A549 (cell line): Measurements from ENCODE around the gene MME.

Source experiments
- CEBPB ChIP-seq, 2 experiments: fragments of >200 bp in 1 of 2; sonication (Bioruptor Twin) in 1 of 2; formaldehyde crosslinking in 1 of 2; IDR thresholded peaks; 2 replicates each; pipeline ENCODE4 v1.6.1; 2012 to 2016
- ESRRA ChIP-seq: fragments of 150-350 bp; IDR thresholded peaks from 2 replicates; pipeline ENCODE4 v1.6.1; 2014; ENCODE audit warnings: mild to moderate bottlenecking, low read length, borderline replicate concordance
- HOXA7 ChIP-seq: fragments of 250-450 bp; sonication (Bioruptor Pico); IDR thresholded peaks from 2 replicates; pipeline ENCODE4 v1.5.0; 2020; ENCODE audit warnings: mild to moderate bottlenecking, moderate library complexity
- RAD21 ChIP-seq, 2 experiments: fragments of >200 bp in 1 of 2; sonication (Bioruptor Twin) in 1 of 2; formaldehyde crosslinking in 1 of 2; IDR thresholded peaks in 1 of 2; conservative IDR thresholded peaks in 1 of 2; 2 replicates in 1 of 2; 3 replicates in 1 of 2; pipeline ENCODE4 v1.6.1; 2012 to 2018; ENCODE audit warnings: inconsistent platforms in 1 of 2
- RNF2 ChIP-seq: fragments of 200-600 bp; sonication (generic); IDR thresholded peaks from 2 replicates; pipeline ENCODE4 v1.6.1; 2016; ENCODE audit warnings: low read depth, mild to moderate bottlenecking, antibody characterized with exemption, moderate library complexity, borderline replicate concordance
- SREBF2 ChIP-seq: fragments of 450-650 bp; IDR thresholded peaks from 2 replicates; pipeline ENCODE4 v1.6.1; 2014; ENCODE audit warnings: mild to moderate bottlenecking, moderate library complexity
- TF ChIP-seq, protein P1 (sequence below): fragments of >200 bp; sonication (Bioruptor Twin); formaldehyde crosslinking; IDR thresholded peaks from 3 replicates; pipeline ENCODE4 v1.5.1; 2016

DNA sequence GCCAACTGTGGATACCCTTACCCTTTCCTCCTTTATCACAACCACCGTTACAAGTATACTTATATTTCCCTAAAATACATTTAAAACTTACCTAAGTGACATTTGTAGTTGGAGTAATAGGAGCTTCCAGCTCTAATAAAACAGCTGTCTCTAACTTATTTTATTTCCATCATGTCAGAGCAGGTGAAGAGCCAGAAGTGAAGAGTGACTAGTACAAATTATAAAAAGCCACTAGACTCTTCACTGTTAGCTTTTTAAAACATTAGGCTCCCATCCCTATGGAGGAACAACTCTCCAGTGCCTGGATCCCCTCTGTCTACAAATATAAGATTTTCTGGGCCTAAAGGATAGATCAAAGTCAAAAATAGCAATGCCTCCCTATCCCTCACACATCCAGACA is 102.3 kb downstream of the MME start:
- TF ChIP-seq ESRRA (no peak), SREBF2 (no peak), RNF2 (no peak), RAD21 (conservative IDR thresholded peaks at IDR 0.05 in 1 of 2, IDR thresholded peaks at IDR 0.05 in 1 of 2) (no peak), CEBPB (IDR thresholded peaks at IDR 0.05) (no peak), HOXA7 (CRISPR knock-in tag) (no peak)
- TF ChIP-seq, protein P1, sequence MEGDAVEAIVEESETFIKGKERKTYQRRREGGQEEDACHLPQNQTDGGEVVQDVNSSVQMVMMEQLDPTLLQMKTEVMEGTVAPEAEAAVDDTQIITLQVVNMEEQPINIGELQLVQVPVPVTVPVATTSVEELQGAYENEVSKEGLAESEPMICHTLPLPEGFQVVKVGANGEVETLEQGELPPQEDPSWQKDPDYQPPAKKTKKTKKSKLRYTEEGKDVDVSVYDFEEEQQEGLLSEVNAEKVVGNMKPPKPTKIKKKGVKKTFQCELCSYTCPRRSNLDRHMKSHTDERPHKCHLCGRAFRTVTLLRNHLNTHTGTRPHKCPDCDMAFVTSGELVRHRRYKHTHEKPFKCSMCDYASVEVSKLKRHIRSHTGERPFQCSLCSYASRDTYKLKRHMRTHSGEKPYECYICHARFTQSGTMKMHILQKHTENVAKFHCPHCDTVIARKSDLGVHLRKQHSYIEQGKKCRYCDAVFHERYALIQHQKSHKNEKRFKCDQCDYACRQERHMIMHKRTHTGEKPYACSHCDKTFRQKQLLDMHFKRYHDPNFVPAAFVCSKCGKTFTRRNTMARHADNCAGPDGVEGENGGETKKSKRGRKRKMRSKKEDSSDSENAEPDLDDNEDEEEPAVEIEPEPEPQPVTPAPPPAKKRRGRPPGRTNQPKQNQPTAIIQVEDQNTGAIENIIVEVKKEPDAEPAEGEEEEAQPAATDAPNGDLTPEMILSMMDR, result no peak
